ENCODE data around the gene TRPC4AP.

GRCh38 chr20:35059612-35060011 is 33.0 kb downstream of the TRPC4AP start:
- no peak for TF ChIP-seq CTCF (IDR thresholded peaks at IDR 0.05)
- no peak for TF ChIP-seq EP300 (IDR thresholded peaks at IDR 0.05)
